Activated naive CD4-positive, alpha-beta T cell (primary cell): ENCODE data around the gene CLEC4F.

ENCODE experiments used
- DNase-seq, 4 experiments: peaks; one replicate each; lab custom pipeline; 2025; lab: John Stamatoyannopoulos, UW

CLEC4F gene

DNA sequence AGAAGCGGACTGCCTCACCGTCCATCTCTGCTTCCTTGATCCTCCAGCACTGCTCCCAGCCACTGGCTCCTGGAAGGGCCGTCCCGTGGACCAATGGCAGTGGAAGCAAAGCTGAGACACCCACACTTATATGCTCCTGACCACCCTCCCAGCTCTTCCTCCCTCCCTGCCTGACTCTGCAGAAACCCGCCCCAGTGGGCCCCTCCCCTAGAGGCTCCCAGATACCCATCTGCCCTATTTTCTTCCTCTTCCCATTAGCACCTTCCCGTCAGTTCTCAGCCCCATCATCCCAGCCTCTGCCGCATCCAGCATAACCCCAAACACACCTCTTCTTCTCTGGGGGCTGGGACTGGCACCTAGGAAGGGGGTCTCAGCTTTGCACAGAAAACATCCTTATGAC is at the start of gene CLEC4F:
Gene CLEC4F, minus strand, starts transcription at position 101 of the 400 bp plus-strand sequence. Its CDS starts 76 bp downstream, at position 25.
- no peak for DNase-seq

- no peak for DNase-seq
These were observed 48.6 kb upstream of the CLEC4F start for GRCh38 chr2:70868970-70869369.

- DNase-seq = peak; percentile 31 to 63 (median 51)
These were observed 41.6 kb upstream of the CLEC4F start for GRCh38 chr2:70861777-70862625.

DNA sequence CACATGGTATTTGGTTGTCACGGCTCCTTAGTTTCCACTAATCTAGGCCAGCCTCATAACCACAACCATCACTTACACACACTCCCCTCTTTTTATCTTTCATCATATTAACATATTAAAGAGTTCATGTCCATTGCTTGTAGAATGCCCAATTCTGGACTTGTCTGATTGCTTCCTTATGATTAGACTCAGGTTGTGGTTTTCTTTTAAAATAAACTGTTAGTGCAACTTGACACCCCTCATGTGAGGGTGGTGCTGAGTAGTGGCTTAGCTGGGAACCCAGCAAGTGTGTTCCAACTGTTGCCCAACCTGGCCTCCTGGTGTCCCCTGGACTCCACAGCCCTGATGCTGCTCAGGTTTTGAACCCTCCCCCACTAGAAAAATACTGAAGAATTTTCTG is 35.3 kb upstream of the CLEC4F start:
- no peak for DNase-seq

DNA sequence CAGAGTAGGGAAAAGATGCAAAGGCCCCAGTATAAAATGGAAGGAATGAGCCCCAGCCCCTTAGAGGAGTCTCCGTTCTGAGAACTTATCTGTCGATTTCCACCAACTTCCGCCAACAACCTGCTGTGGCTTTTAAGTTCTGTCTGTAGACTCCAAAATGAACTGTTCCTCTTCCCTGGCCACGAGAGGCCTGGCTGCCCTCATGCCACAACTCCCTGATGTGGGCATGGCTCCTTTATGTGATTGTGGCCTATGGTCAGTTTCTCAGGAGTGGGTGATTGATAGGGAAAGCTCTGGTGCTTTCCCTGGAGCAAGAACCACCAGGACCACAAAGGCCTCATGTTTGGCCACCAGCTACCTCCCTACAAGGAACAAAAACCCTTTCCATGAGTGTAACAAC is 34.0 kb upstream of the CLEC4F start:
- DNase-seq = no peak

- no peak for DNase-seq
These were observed 32.4 kb upstream of the CLEC4F start for GRCh38 chr2:70852824-70853223.

DNA sequence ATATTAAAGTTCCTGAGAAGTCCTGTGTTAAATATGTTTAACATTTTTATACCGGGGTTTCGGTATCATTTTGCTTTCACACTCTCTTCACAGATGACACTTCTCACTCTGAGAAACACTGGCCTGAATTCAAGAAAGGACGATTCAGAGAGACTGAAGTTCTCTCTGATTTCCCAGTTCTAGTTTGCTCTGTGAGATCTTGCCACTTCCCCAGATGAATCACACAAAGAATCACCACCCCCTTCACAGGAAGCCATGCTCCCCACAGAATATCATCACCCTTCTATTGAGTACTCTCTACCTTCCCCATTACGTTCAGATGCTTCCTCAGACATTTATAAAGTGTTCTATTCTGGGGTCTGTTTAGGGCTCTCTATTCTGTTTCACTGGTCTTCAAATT is 31.3 kb upstream of the CLEC4F start:
- DNase-seq = no peak

- no peak for DNase-seq
These were observed 30.5 kb upstream of the CLEC4F start for GRCh38 chr2:70850925-70851324.

- DNase-seq = no peak
These were observed 22.0 kb upstream of the CLEC4F start for GRCh38 chr2:70842401-70842800.

GRCh38 chr2:70837980-70838925 is 17.9 kb upstream of the CLEC4F start:
- DNase-seq = no peak

DNA sequence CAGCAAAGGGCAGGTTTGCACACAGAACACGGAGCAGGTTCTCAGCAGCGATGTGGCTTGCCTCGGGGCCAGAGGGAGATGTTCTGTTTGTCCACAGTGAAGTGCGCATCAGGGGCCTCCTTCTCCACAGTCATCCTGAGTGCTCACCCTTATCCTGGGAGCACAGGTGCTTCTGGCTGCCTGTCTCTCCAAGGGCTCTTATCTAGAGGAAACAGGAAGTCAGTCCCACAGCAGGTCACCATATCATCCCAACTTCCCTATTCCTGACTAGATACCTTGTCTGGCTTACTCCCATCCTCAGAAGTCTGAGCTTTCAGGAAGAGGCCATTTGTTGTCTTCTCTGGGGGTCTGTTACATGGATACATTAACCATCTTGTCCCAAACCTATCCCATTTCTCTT is 15.2 kb upstream of the CLEC4F start, which contains the start of gene CD207:
Gene CD207, minus strand, starts transcription at position 174 of the 400 bp plus-strand sequence. Its CDS starts 40 bp downstream, at position 134.
- DNase-seq = no peak

GRCh38 chr2:70834881-70835280 is 14.5 kb upstream of the CLEC4F start:
- no peak for DNase-seq

- DNase-seq = no peak
These were observed 13.7 kb upstream of the CLEC4F start for GRCh38 chr2:70834106-70834505.

DNA sequence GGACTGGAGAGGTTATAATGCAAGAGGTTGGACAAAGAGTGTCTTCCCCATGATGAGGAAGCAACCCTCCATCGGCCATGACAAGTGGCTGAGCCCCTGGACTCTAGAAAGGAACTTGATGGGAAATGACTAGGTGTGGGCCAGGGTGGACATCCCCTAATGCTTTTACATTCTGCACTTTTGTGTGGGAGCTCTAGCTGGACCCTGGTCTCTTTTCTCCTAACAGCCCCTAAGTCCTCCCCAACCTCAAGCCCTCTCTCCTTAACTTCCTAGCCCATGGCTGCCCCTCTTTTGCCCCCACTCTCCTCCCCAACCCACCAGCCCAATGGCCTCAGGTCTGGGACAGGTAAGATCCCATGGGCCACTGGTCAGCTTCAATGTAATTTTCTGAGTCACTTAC is 12.8 kb upstream of the CLEC4F start:
- no peak for DNase-seq

DNA sequence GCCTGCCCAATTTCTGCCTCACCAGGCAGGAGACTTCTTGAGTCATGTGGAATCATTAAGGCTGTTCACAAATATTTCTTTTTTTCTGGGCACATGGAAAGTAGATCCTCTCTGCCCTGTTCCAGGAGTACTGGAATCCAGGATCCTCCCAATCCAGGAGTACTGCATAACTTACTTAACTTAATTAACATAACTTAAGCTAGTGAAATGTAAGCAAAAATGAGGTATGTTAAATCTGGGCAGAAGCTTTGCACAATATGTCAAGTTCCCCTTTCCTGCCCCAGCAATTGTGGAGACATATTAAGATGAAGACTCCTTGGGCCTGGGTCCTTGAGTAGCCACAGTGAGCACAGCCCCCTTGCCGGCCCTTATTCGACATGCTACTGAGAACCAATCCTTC is 12.0 kb upstream of the CLEC4F start:
- no peak for DNase-seq

DNA sequence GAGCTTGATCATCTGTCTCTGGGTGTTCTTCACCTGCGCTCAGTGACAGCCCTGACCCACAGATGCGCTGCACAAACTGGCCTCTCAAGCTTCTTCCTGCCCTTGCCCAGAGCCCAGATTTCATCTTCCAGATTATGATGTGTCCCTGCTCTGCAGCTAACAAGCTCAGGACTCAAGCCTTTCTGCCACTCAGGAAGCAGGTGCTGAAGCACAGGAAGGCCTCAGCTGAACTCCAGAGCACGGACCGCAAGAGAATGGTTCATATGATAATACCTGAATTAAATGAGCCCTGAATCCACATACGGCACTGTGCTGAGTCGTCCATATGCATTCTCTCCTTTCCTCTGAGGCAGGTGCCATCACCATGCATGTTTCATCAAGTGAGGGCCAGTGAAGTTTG is 11.5 kb upstream of the CLEC4F start:
- no peak for DNase-seq

DNA sequence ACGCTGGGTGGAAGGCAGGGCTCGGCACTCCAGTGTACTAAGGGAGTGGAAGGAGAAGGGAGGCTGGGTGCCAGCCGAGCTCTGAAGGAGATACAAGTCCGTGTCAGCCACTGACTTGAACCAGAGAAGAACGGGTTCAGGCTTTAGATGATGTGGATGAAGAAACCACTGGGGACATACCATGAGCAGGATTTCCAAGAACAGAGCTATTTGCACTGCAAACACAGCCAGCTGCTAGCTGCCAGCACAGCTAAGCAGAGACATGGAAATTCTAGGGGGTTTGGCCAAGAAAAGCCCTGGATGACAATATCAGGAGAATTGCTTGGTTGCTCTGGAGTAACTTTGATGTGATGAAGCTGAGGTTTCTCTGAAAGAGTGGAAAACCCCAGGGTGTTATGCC is 10.0 kb upstream of the CLEC4F start:
- DNase-seq = no peak

DNA sequence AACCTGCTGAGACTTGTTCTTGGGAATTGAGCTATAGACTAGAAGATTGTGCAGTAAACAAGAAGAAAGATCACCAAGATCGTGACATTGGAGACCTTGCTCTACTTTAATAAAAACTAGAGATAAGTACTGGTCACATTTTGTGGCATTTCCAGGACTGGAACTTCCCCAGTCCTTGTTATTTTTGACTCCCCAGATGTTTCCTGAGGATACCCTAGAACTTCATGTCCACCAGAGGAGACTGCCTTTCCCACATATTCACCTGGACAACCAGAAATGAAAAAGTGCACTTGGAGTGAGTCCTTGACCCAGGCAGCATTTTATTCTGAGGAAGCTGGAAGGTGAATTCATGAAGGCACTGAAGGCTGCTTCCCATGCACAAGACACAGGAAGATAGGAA is 9.5 kb upstream of the CLEC4F start:
- DNase-seq = no peak

DNA sequence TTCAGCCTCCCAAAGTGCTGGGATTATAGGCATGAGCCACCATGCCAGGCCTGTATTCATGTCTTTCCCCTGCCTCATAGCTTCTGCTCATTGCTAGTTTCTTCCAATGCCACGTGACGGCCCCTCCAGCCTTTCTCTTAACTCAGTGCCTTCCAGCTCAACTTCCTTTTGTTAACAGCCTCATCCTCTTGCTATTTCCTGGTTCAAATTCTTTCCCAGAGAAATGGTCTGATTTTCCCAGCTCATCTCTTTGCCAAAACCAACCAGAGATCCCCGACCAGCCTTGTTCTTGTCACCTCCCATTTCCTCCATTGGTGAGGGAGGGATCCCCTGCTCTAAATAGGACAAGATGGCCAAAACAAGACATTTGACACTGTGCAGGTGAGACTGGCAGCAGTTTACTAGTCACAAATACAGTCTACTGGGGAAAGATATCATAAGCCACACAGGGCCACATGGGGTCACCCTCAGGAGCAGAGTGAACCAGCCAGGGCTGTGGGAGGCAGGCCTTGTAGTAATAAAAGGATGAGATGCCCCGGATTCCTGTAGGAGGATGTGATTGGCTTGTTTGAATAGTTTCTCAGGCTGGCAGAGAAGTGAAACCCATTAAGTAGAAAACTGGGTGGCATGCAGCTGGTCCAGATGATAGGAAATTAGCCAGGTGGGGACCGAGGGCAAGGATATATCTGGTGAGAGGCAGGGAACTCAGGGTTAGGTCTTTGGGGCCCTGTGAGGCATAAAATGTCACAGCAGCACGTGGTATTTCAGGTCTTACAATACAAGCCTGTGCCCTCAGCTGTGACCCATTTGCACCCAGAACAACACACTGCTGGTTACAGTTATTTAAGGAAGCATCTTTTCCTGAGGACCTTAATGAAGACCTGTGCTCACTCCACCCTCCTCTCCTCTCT is 8.8 kb upstream of the CLEC4F start:
- DNase-seq = no peak

GRCh38 chr2:70828115-70828514 is 7.7 kb upstream of the CLEC4F start:
- DNase-seq = no peak

DNA sequence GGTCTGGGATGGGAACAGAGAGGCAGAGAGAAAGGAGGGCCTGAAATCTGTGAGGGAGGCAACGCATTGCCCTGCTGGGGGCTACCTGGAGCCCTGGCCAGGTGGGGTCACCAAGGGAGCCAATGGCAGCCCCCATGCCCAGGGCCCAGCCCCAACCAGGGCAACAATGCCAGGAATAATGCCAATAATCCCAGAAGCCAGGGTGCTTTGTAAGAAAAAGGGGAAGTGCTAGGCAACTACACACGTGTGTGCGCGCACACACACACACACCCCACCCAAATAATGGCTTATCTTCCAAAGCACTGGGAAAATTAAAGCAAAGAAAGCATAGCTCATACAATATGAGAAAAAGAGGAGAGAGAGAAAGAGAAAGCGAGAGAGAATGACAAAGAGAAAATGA is 7.0 kb upstream of the CLEC4F start:
- no peak for DNase-seq
